H1 (cell line): ENCODE results near the gene GALP. TPM values are rescaled to one million over a fixed set of nuclear protein-coding genes. Genes with fewer than 3 reads are reported as not detected.

ENCODE experiments used
- CTCF ChIA-PET: fragments of 300-600 bp; sonication (Branson Sonifier 250); formaldehyde crosslinking; loops from one replicate; lab custom pipeline; 2021; ENCODE audit not compliant: partially characterized antibody; lab: Charles Lee
- POLR2A ChIA-PET: fragments of 300-600 bp; sonication (Branson Sonifier 250); formaldehyde crosslinking; loops from one replicate; lab custom pipeline; 2021; ENCODE audit warnings: inconsistent platforms; ENCODE audit not compliant: partially characterized antibody; lab: Charles Lee
- DNase-seq, 2 experiments: peaks; one replicate each; pipeline versions ENCODE4 v3.0.0 to v3.0.0-alpha.2; 2010 to 2022; ENCODE audit warnings: low spot score in 2 of 2, low read depth in 1 of 2, mixed read lengths in 1 of 2
- FAIRE-seq: peaks from 2 replicates; lab custom pipeline; 2011; peaks lifted over from hg19 to GRCh38; lab: Jason Lieb, UNC
- H2AFZ ChIP-seq: 2 replicates; pipeline ENCODE4 v1.8.1; 2012; ENCODE audit warnings: low read length, inconsistent platforms
- H2AK5ac ChIP-seq: 2 replicates; pipeline ENCODE4 v1.6.1; 2013; ENCODE audit warnings: low read depth, low read length
- H2BK120ac ChIP-seq: replicated peaks from 2 replicates; pipeline ENCODE3; 2013; ENCODE audit warnings: low read depth, low read length, inconsistent platforms
- H2BK12ac ChIP-seq: 2 replicates; pipeline ENCODE4 v1.6.1; 2013; ENCODE audit warnings: low read depth, low read length
- H2BK15ac ChIP-seq: 2 replicates; pipeline ENCODE4 v1.6.1; 2013; ENCODE audit warnings: low read length
- H2BK20ac ChIP-seq: 2 replicates; pipeline ENCODE4 v1.6.1; 2013; ENCODE audit warnings: low read length
- H2BK5ac ChIP-seq: 2 replicates; pipeline ENCODE4 v1.6.1; 2013; ENCODE audit warnings: low read depth, low read length
- H3K14ac ChIP-seq: 2 replicates; pipeline ENCODE4 v1.6.1; 2013; ENCODE audit warnings: inconsistent platforms; ENCODE audit not compliant: insufficient read length
- H3K18ac ChIP-seq: 2 replicates; pipeline ENCODE4 v1.6.1; 2013; ENCODE audit warnings: low read length; ENCODE audit errors: extremely low read depth
- H3K23ac ChIP-seq: 2 replicates; pipeline ENCODE4 v1.6.1; 2013; ENCODE audit warnings: inconsistent platforms; ENCODE audit not compliant: insufficient read length
- H3K23me2 ChIP-seq: 2 replicates; pipeline ENCODE4 v1.6.1; 2013; ENCODE audit warnings: low read depth, low read length
- H3K27ac ChIP-seq: 2 replicates; pipeline ENCODE4 v1.6.1; 2011; ENCODE audit warnings: low read depth, low read length, inconsistent platforms
- H3K27me3 ChIP-seq, 4 experiments: replicated peaks in 1 of 4; 1 replicate in 1 of 4; 2 replicates in 3 of 4; pipeline versions ENCODE4 v1.6.1 to v1.8.1; 2011 to 2013; ENCODE audit warnings: low read length in 3 of 4, mild to moderate bottlenecking in 3 of 4, inconsistent platforms in 2 of 4, mixed read lengths in 2 of 4, moderate library complexity in 1 of 4; ENCODE audit not compliant: control insufficient read depth in 3 of 4, insufficient read depth in 3 of 4; ENCODE audit errors: extremely low read depth in 1 of 4
- H3K36me3 ChIP-seq, 4 experiments: 2 replicates each; pipeline versions ENCODE4 v1.6.1 to v1.8.1; 2011 to 2013; ENCODE audit warnings: mild to moderate bottlenecking in 4 of 4, low read length in 3 of 4, moderate library complexity in 2 of 4, control low read depth in 1 of 4, inconsistent platforms in 1 of 4; ENCODE audit not compliant: insufficient read depth in 4 of 4, control insufficient read depth in 2 of 4
- H3K4ac ChIP-seq: replicated peaks from 2 replicates; pipeline ENCODE3; 2013; ENCODE audit warnings: low read length, low read depth, mixed read lengths, inconsistent platforms; ENCODE audit not compliant: insufficient read length
- H3K4me1 ChIP-seq, 4 experiments: replicated peaks in 1 of 4; 1 replicate in 1 of 4; 2 replicates in 3 of 4; pipeline versions ENCODE4 v1.6.1 to v1.8.1; 2011 to 2013; ENCODE audit warnings: low read length in 3 of 4, inconsistent platforms in 2 of 4, mixed read lengths in 1 of 4; ENCODE audit not compliant: insufficient read depth in 4 of 4, control insufficient read depth in 3 of 4
- H3K4me2 ChIP-seq, 2 experiments: 2 replicates each; pipeline versions ENCODE4 v1.6.1 to v1.8.1; 2011 to 2013; ENCODE audit warnings: low read depth in 2 of 2, low read length in 2 of 2, control low read depth in 1 of 2, inconsistent platforms in 1 of 2, mild to moderate bottlenecking in 1 of 2; ENCODE audit not compliant: insufficient read depth in 1 of 2
- H3K4me3 ChIP-seq, 4 experiments: fragments of 200-600, 300-600 bp in 1 of 4; sonication (generic), shearing (Covaris generic), sonication (Bioruptor Twin) in 1 of 4; 2 replicates each; pipeline versions ENCODE4 v1.5.1 to v1.8.1; 2011 to 2016; ENCODE audit warnings: low read length in 4 of 4, low read depth in 3 of 4, control low read depth in 2 of 4, inconsistent platforms in 2 of 4, mild to moderate bottlenecking in 2 of 4, mixed read lengths in 1 of 4, moderate library complexity in 1 of 4; ENCODE audit not compliant: insufficient read depth in 2 of 4; ENCODE audit errors: extremely low read depth in 1 of 4
- H3K56ac ChIP-seq: replicated peaks from 2 replicates; pipeline ENCODE3; 2013; ENCODE audit warnings: low read depth, mild to moderate bottlenecking, mixed read lengths, low read length, inconsistent platforms; ENCODE audit not compliant: insufficient read length
- H3K79me1 ChIP-seq: 2 replicates; pipeline ENCODE4 v1.6.1; 2013; ENCODE audit warnings: low read depth, low read length, control low read depth
- H3K79me2 ChIP-seq, 2 experiments: 2 replicates each; pipeline versions ENCODE4 v1.6.1 to v1.8.1; 2012 to 2013; ENCODE audit warnings: low read length in 2 of 2, mild to moderate bottlenecking in 2 of 2, inconsistent platforms in 1 of 2; ENCODE audit not compliant: insufficient read depth in 2 of 2, control insufficient read depth in 1 of 2
- H3K9ac ChIP-seq, 4 experiments: replicated peaks in 1 of 4; 1 replicate in 1 of 4; 2 replicates in 3 of 4; pipeline versions ENCODE4 v1.6.1 to v1.8.1; 2011 to 2013; ENCODE audit warnings: low read depth in 3 of 4, low read length in 3 of 4, control low read depth in 2 of 4, mild to moderate bottlenecking in 2 of 4, moderate library complexity in 2 of 4, inconsistent platforms in 1 of 4; ENCODE audit errors: extremely low read depth in 1 of 4
- H3K9me3 ChIP-seq, 2 experiments: 2 replicates each; pipeline versions ENCODE4 v1.6.1 to v1.8.1; 2012 to 2013; ENCODE audit warnings: mild to moderate bottlenecking in 2 of 2, moderate library complexity in 2 of 2, control low read depth in 1 of 2, inconsistent platforms in 1 of 2, low read depth in 1 of 2, low read length in 1 of 2, mixed read lengths in 1 of 2; ENCODE audit not compliant: insufficient read depth in 2 of 2
- H4K20me1 ChIP-seq, 2 experiments: replicated peaks in 1 of 2; 2 replicates each; pipeline versions ENCODE3 to v1.8.1; 2011 to 2013; ENCODE audit warnings: inconsistent platforms in 2 of 2, low read length in 2 of 2, mild to moderate bottlenecking in 1 of 2; ENCODE audit not compliant: insufficient read depth in 2 of 2, control insufficient read depth in 1 of 2
- H4K5ac ChIP-seq: 2 replicates; pipeline ENCODE4 v1.6.1; 2013; ENCODE audit warnings: low read length, low read depth, mixed read lengths, inconsistent platforms; ENCODE audit not compliant: insufficient read length
- H4K8ac ChIP-seq: 2 replicates; pipeline ENCODE4 v1.8.0; 2013; ENCODE audit warnings: mild to moderate bottlenecking, moderate library complexity, low read length, inconsistent platforms; ENCODE audit not compliant: insufficient read depth; ENCODE audit errors: extremely low read depth
- H4K91ac ChIP-seq: replicated peaks from 2 replicates; pipeline ENCODE3; 2013; ENCODE audit warnings: low read length, mixed read lengths, inconsistent platforms; ENCODE audit not compliant: insufficient read length
- CHD1 ChIP-seq: IDR thresholded peaks from 2 replicates; pipeline ENCODE4 v1.6.1; 2012; ENCODE audit warnings: low read depth, low read length, improper control_type of control experiment
- WGBS, 2 experiments: shearing (Covaris generic) in 1 of 2; methylation state at CpG; one replicate each; pipeline versions ENCODE4 v1.1.6 to v1.1.7; 2013 to 2015; ENCODE audit warnings: low lambda C conversion rate in 2 of 2, mixed read lengths in 2 of 2, inconsistent platforms in 1 of 2, low coverage in 1 of 2, missing lambda C conversion rate in 1 of 2; ENCODE audit not compliant: insufficient replicate concordance in 2 of 2, insufficient coverage in 1 of 2, insufficient read length in 1 of 2; ENCODE audit errors: extremely low coverage in 1 of 2, missing lambda C conversion rate in 1 of 2; 5-methylcytosine and 5-hydroxymethylcytosine counted together
- polyA plus RNA-seq, 7 experiments: library from polyadenylated mRNA; depleted of rRNA in 3 of 7; stranded (reverse) in 5 of 7; unstranded in 2 of 7; fragments of >200 nt in 5 of 7; fragments of 200-250 nt in 2 of 7; gene quantifications; 1 replicate in 5 of 7; 2 replicates in 1 of 7; 4 replicates in 1 of 7; pipeline versions ENCODE4 v1.2.1 to v1.2.3, GENCODE V29; 2011 to 2013; ENCODE audit warnings: missing spikeins in 2 of 7, mixed read lengths in 2 of 7
- total RNA-seq: library from RNA; stranded (reverse); fragmentation: NEBNext Ultra II Directional; extraction: Animal tissue kit (Norgen Biotek cat#: 25700); gene quantifications from 2 replicates; pipeline ENCODE4 v1.2.1, GENCODE V29; 2021

The GALP gene
- total and polyA plus RNA-seq, 2 of the 8 experiments (the other 6 are each of a cell fraction or from before 2014, with no cell fraction given), result 0.14 TPM; not detected in 1

DNA sequence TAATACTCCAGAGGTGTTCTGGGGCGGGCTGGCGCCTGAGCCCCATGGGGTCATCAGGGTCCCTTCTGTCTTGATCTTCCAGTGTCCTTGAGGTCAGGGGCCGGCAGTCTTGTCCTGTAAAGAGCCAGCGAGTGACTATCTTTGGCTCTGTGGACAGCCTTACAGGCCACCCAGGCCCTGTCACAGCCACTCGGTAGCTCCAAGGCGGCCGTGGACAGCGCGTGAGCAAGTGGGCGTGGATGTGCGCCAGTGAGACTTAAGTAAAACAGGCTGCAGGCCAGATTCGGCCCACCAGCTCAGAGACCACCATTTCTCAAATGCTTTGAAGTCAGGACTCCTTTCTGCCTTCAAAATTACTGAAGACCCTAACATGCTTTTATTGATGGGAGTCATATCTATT, 31.0 kb upstream of the GALP start:
- Histone ChIP-seq H3K14ac (no peak overlapping the region), H2BK12ac (no peak overlapping the region), H2BK120ac (no peak overlapping the region), H3K4me3 (no peak overlapping the region), H3K4me2 (no peak overlapping the region), H3K36me3 (peaks cover 0 to 22% (median 6%) of the 10 kb centered on the region in 4 experiments; a peak in 5 of 8 replicates), H3K9me3 (no peaks in the 10 kb centered on the region), H2AFZ (no peak overlapping the region), H3K9ac (no peak overlapping the region), H4K91ac (no peak overlapping the region), H3K4me1 (peaks cover 0 to 7% (median 3%) of the 10 kb centered on the region in 4 experiments; a peak in 5 of 7 replicates), H4K8ac (no peak overlapping the region), H3K23ac (no peak overlapping the region), H3K79me2 (peaks cover 0 to 34% of the 10 kb centered on the region in 2 experiments; a peak in 2 of 4 replicates), H4K20me1 (peaks cover 1 to 18% of the 10 kb centered on the region in 2 experiments), H3K23me2 (peaks cover 8% of the 10 kb centered on the region; the same call in 1 of the 2 replicates), H3K79me1 (peaks cover 12% of the 10 kb centered on the region), H3K27me3 (no peaks in the 10 kb centered on the region), H3K4ac (no peak overlapping the region), H3K18ac (no peak overlapping the region), H3K27ac (no peak overlapping the region), H2BK15ac (no peak overlapping the region), H2AK5ac (no peak overlapping the region), H2BK5ac (no peak overlapping the region), H2BK20ac (no peak overlapping the region), H4K5ac (no peak overlapping the region), H3K56ac (no peak overlapping the region)
- no peak for DNase-seq
- ChIA-PET CTCF (interaction anchor here (0.6 to 6.5 kb wide), 3 partner anchors 9 to 201 kb away, joined by 3 to 47 read pairs (median 5); no protein-coding TSS in a partner anchor), POLR2A (interaction anchor here (1.6 to 5.2 kb wide), 2 partner anchors 10 to 16 kb away, joined by 5 to 21 read pairs; no protein-coding TSS in a partner anchor)
- FAIRE-seq, result no peak
- 83% methylated on average over 12 of the region's 12 CpGs; no CpG with 5 or more reads in 1 of the 2 experiments for WGBS, 2 experiments
- no peak for TF ChIP-seq CHD1
